Stimulated activated CD8-positive, alpha-beta memory T cell treated with anti-CD3 and anti-CD28 coated beads, Interleukin-4, amount 100 ng/mL, for 4 hours (primary cell): ENCODE measurements around the gene CD4.

Experiments used
- DNase-seq, 2 donors: peaks; one replicate each; pipeline ENCODE4 v3.0.0-alpha.2; 2020; ENCODE audit warnings: low read depth in 2 of 2, low spot score in 1 of 2

Gene CD4

GRCh38 chr12:6810758-6811157, 21.4 kb downstream of the CD4 start:
- no peak for DNase-seq

- no peak for DNase-seq
Observed at GRCh38 chr12:6813363-6813762, 24.0 kb downstream of the CD4 start.

GRCh38 chr12:6816598-6816997, 27.3 kb downstream of the CD4 start:
- no peak for DNase-seq

GRCh38 chr12:6817098-6817497, 27.8 kb downstream of the CD4 start:
- DNase-seq: no peak

DNA sequence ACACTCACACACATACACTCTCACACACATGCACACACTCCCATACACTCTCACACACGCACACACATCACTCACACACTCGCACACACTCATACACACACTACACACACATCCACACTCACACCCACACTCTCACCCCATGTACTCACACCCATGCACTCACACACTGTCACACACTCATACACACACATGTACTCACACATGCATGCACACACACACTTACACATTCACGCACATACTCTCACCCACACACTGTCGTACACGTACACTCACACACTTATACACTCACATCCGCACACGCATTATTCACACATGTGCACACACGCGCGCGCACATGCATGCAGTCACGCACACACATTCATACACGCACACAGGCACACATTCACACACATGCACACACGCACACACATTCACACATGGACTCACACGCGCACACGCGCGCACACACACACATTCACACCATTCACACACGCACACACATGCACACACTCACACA, 28.4 kb downstream of the CD4 start:
- DNase-seq: no peak

DNA sequence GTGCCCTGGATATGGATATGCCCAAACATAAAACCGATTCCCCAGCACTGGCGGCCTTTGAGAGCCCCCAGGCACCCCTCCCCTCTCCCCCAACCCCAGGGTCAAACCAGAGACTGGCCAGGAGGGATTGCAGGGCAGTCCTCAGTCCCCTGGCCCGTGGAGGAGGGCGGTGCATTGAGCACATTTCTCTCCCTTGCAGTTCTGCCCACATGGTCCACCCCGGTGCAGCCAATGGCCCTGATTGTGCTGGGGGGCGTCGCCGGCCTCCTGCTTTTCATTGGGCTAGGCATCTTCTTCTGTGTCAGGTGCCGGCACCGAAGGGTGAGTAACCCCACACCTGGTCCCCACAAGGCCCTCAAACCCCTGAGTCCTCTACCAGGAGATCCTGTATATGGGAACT, 28.9 kb downstream of the CD4 start:
- DNase-seq: no peak

GRCh38 chr12:6818645-6819044, 29.3 kb downstream of the CD4 start:
- no peak for DNase-seq

DNA sequence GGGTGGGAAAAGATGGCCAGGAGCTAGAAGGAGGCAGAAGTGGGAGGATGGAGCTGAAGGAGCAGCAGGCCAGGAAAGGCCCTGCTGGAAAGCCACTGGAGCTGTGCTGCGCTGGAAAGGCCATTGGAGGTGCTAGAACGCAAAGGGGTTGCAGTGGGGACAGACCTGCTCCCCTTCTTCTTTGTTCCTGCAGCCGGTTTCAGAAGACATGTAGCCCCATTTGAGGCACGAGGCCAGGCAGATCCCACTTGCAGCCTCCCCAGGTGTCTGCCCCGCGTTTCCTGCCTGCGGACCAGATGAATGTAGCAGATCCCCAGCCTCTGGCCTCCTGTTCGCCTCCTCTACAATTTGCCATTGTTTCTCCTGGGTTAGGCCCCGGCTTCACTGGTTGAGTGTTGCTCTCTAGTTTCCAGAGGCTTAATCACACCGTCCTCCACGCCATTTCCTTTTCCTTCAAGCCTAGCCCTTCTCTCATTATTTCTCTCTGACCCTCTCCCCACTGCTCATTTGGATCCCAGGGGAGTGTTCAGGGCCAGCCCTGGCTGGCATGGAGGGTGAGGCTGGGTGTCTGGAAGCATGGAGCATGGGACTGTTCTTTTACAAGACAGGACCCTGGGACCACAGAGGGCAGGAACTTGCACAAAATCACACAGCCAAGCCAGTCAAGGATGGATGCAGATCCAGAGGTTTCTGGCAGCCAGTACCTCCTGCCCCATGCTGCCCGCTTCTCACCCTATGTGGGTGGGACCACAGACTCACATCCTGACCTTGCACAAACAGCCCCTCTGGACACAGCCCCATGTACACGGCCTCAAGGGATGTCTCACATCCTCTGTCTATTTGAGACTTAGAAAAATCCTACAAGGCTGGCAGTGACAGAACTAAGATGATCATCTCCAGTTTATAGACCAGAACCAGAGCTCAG, 30.0 kb downstream of the CD4 start:
- DNase-seq: no peak

- no peak for DNase-seq
Observed at GRCh38 chr12:6820166-6820565, 30.8 kb downstream of the CD4 start.

DNA sequence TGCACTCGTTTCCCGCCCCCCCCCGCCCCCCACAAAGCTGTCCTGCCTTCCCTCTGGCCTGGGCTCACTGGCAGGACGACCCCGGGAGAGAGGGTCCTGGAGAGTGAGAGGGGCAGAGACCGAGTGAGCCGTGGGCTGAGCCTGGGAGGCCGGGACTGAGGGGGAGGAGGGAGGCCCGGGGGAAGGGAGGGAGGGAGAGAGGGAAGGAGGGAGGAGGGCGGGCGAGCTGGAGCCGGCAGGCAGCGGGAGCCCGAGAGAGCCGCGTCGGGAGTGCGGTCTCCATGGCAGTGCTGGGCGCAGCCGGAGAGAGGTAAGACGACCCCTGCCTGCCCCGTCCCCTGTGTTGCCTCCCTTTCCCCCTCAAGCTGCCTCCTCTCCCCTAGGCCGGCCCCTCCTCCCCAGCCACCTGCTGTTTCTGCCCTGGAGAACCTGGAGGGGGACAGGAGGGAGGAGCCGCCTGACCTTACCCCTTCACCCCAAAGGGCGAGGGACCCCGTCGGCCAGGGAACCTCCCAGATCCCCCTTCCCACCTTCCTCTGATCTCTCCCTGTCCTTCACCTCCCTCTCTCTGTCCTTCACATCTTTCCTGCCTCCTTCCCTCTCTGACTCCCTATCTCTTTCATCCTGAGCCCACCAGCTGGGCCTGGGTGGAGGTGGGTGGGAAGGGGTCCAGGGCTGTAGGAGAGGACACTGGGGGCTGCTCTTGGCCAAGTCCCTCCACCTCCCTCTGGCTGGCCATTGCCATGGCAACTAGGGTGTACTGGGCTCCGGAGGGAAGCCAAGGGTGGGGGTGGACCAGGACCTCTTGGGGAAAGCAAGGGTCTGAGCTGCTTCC, 32.5 kb downstream of the CD4 start, which contains the start of gene GPR162:
GPR162 (plus strand) TSS at position 231 of the 835 bp plus-strand sequence. CDS start 2,078 bp downstream, outside the sequence.
- no peak for DNase-seq

DNA sequence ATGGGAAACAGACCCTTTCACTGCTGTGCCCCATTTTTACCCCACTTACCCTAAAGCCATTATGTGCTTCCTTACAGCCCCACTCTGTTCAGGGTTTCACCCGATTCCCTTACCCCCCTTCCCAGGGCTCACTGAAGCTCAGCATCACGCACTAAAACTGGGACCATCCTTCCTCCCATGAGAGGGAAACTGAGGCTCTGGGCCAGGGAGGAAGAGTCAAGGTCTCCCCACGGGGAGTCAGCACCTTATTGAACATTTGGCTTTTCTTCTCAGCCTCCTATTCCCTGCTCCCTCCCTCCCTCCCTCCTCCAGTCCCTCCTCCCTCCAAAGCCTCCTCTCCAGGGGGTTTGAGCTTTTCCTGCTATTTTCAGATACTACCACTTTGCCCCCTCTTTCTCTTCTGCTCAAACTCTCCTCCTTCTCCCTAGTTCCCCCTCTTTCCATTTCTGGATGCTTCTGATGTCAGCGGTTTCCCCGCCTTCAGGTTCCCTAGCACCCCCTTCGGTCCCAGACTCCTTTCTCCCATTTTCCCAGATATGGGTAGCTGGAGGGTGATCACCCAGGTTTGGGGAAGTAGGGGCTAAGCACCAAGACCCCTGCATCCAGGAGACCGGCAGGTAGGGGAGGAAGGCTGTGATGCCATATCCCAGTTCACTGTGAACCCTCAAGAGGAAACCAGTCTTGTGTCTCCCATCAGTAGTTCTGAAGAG, 33.3 kb downstream of the CD4 start:
- no peak for DNase-seq

DNA sequence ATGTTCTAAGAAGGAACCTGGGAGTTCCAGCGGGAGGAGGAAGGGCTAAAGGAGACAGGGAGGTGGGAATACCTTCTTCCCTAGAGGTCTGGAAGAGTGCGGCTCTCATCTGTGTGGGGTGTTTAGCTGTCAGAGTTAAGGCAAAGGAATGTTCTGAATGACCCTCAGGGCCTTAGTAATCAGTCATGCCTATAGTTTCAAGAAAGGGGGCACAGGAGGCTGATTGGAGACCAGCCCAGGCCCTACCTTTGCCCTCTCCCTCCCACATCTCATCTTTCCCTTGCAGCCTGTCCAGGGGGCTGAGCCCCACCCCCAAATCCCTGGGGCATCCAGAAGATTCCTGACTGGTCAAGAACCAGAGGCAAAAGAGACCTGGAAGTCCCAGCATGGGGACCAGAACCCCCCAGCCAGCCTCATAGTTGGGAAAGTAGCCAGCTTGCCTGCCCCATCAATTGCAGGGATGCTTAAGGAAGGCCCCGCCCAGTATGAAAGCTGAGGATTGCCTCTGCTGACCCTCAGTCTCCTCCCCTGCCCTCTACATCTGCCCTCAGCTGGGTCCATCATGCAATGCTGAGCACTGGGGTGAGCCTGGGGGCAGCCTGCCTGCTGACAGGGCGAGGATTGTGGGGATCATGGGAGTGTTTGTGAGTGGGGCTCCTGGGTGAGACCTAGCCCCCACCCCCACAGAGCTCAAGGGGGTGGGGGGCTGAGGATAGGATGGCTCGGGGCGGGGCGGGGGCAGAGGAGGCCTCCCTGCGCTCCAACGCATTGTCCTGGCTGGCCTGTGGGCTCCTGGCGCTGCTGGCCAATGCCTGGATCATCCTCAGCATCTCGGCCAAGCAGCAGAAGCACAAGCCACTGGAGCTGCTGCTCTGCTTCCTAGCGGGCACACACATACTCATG, 34.1 kb downstream of the CD4 start:
- no peak for DNase-seq

- no peak for DNase-seq
Observed at GRCh38 chr12:6824085-6824775, 34.9 kb downstream of the CD4 start.

DNA sequence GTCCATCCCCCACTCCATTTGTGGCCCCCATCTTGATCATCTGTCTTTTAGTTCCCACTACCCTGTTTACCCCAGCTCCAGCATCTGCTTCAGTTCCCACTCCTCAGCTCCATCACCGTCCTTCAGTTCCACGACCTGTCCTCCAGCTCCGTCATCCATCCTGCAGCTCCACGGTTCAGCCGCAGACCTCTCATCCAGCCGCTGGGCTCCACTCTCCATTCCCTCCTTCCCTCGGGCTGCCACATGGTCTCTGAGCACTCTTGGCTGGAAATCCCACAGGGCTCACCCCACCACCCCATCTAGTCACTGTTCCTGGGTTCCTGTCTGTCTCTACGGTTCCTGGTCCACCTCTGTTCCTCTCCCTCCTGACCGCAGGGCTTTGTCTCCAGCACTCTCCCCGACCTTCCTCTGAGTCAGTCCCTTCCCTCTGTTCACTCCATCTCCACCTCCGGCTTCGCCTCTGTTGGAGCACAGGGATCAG, 35.6 kb downstream of the CD4 start:
- DNase-seq: no peak

DNA sequence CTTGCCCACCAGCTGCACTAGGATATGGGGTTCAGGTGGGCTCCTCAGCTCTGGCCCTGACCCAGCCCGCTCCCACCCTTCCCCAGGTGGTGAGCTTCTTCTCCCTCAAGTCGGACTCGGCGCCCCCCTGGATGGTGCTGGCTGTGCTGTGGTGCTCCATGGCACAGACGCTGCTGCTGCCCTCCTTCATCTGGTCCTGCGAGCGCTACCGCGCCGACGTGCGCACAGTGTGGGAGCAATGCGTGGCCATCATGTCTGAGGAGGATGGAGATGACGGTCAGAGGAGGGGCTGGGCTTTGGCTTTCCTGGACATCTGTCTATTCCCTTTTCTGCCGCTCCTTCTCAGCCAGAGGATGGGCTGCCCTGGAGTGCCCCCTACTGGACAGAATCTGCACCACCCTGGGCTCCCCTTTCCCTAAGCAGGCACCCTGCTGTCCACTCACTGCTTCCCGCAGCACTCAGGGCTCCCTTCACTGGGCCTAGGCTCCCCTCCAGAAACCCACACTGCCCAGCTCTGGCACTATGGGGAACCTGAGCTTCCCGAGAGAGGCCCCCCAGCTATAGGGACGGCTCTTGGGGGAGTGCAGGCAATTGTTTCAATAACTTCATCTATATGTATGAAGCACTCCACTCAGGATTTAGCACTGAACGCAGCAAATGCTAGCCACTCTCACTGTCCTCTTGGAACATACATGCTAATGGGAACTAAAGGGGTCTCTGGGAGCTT, 36.2 kb downstream of the CD4 start:
- peak; percentile 51 to 72 for DNase-seq

- no peak for DNase-seq
Observed at GRCh38 chr12:6826125-6826733, 36.9 kb downstream of the CD4 start.

GRCh38 chr12:6826734-6827436, 37.6 kb downstream of the CD4 start:
- DNase-seq: no peak

- DNase-seq: peak; percentile 12 to 16
Observed at GRCh38 chr12:6827437-6827911, 38.1 kb downstream of the CD4 start.
